PC-3 (cell line): ENCODE results near the gene OR10G8. TPM values are rescaled to one million over a fixed set of nuclear protein-coding genes. Genes with fewer than 3 reads are reported as not detected.

ENCODE experiments used
- ATAC-seq: fragments of 200-7000 bp; cut with Tn5 transposase; 2 replicates; pipeline ENCODE4 v1.9.1; 2020; ENCODE audit warnings: mild to moderate bottlenecking, moderate library complexity
- BruUV-seq: library from RNA; stranded (reverse); fragments of 400-500 nt; replicated peaks from 2 replicates; lab custom pipeline; 2021; lab: Mats Ljungman, UMichigan
- CTCF ChIA-PET: fragments of 300-600 bp; sonication (Branson Sonifier 250); formaldehyde crosslinking; loops from one replicate; lab custom pipeline; 2022; ENCODE audit warnings: antibody characterized with exemption; lab: Charles Lee
- POLR2A ChIA-PET: fragments of 300-600 bp; sonication (Branson Sonifier 250); formaldehyde crosslinking; loops from one replicate; lab custom pipeline; 2022; ENCODE audit warnings: antibody characterized with exemption; ENCODE audit not compliant: unreplicated experiment; lab: Charles Lee
- DNase-seq: peaks from one replicate; pipeline ENCODE4 v3.0.0-alpha.2; 2015
- H2AFZ ChIP-seq: fragments of 300-600 bp; sonication (generic); 2 replicates; pipeline ENCODE4 v1.6.0; 2016; ENCODE audit warnings: antibody characterized with exemption, low read length
- H3F3A ChIP-seq: fragments of 300-600 bp; sonication (generic); one replicate; pipeline ENCODE4 v1.6.0; 2017; ENCODE audit warnings: antibody characterized with exemption, low read length, control low read depth, mild to moderate bottlenecking; ENCODE audit not compliant: unreplicated experiment
- H3K27ac ChIP-seq: fragments of 300-600 bp; sonication (generic); 2 replicates; pipeline ENCODE4 v1.5.1; 2016; ENCODE audit warnings: mild to moderate bottlenecking, low read length
- H3K27me3 ChIP-seq: fragments of 300-600 bp; sonication (generic); 2 replicates; pipeline ENCODE4 v1.6.1; 2016; ENCODE audit warnings: low read length, mixed read lengths
- H3K36me3 ChIP-seq: fragments of 300-600 bp; sonication (generic); 2 replicates; pipeline ENCODE4 v1.6.1; 2016; ENCODE audit warnings: low read depth, mixed run types, low read length, mixed read lengths
- H3K4me1 ChIP-seq: fragments of 300-600 bp; sonication (generic); 2 replicates; pipeline ENCODE4 v1.5.1; 2016; ENCODE audit warnings: low read length; ENCODE audit not compliant: insufficient read depth
- H3K4me2 ChIP-seq: fragments of 300-600 bp; sonication (generic); 2 replicates; pipeline ENCODE4 v1.6.0; 2016; ENCODE audit warnings: low read length
- H3K4me3 ChIP-seq: fragments of 300-600 bp; sonication (generic); 2 replicates; pipeline ENCODE4 v1.5.1; 2016; ENCODE audit warnings: mild to moderate bottlenecking, low read length, mixed read lengths
- H3K79me2 ChIP-seq: fragments of 300-600 bp; sonication (generic); 2 replicates; pipeline ENCODE4 v1.6.1; 2017; ENCODE audit warnings: low read length, mixed read lengths
- H3K9ac ChIP-seq: fragments of 300-600 bp; sonication (generic); 2 replicates; pipeline ENCODE4 v1.6.0; 2016; ENCODE audit warnings: mild to moderate bottlenecking, low read length
- H3K9me2 ChIP-seq: fragments of 300-600 bp; sonication (generic); replicated peaks from 2 replicates; pipeline ENCODE4 v1.6.1; 2016; ENCODE audit warnings: mixed run types, low read length, mixed read lengths
- H3K9me3 ChIP-seq: fragments of 300-600 bp; sonication (generic); 2 replicates; pipeline ENCODE4 v1.6.1; 2016; ENCODE audit warnings: low read length, mixed read lengths
- H4K20me1 ChIP-seq: fragments of 300-600 bp; sonication (generic); 2 replicates; pipeline ENCODE4 v1.6.1; 2016; ENCODE audit warnings: low read length, mixed read lengths
- CTCF ChIP-seq: fragments of 300-600 bp; sonication (generic); conservative IDR thresholded peaks from 2 replicates; pipeline ENCODE4 v1.5.1; 2017; ENCODE audit warnings: antibody characterized with exemption, low read depth, mild to moderate bottlenecking, low read length
- EZH2 ChIP-seq: fragments of 300-600 bp; sonication (generic); IDR thresholded peaks from one replicate; pipeline ENCODE4 v1.6.1; 2017; ENCODE audit warnings: antibody characterized with exemption, mild to moderate bottlenecking, low read length; ENCODE audit not compliant: unreplicated experiment
- EZH2phosphoT487 ChIP-seq: fragments of 300-600 bp; sonication (generic); IDR thresholded peaks from 2 replicates; pipeline ENCODE4 v1.6.1; 2018; ENCODE audit warnings: mild to moderate bottlenecking, antibody characterized with exemption, low read length, borderline replicate concordance
- intact Hi-C: fragments of 100-400 bp; cut with micrococcal nuclease; formaldehyde crosslinking; loops from 2 replicates; pipeline ENCODE4 v1.9.0; 2023
- total RNA-seq: library from RNA; depleted of rRNA; stranded (reverse); fragments of >200 nt; gene quantifications from 2 replicates; pipeline ENCODE4 v1.2.3, GENCODE V29; 2014

Gene OR10G8
- total RNA-seq, 1 experiment from 2014 or later: not detected

- ChIA-PET POLR2A (no interaction called here), CTCF (no interaction called here)
- TF ChIP-seq CTCF (no peak), EZH2 (no peak), EZH2phosphoT487 (no peak)
- ATAC-seq (no peak), DNase-seq (no peak)
- Histone ChIP-seq H3K9ac (no peak overlapping the region), H3K4me1 (no peaks in the 10 kb centered on the region), H3K36me3 (no peaks in the 10 kb centered on the region), H3F3A (no peaks in the 10 kb centered on the region), H3K9me2 (no peaks in the 10 kb centered on the region), H2AFZ (no peak overlapping the region), H3K27me3 (peaks cover 57% of the 10 kb centered on the region), H3K79me2 (no peaks in the 10 kb centered on the region), H3K9me3 (no peaks in the 10 kb centered on the region), H4K20me1 (no peaks in the 10 kb centered on the region), H3K4me3 (no peak overlapping the region), H3K4me2 (no peak overlapping the region), H3K27ac (no peak overlapping the region)
- intact Hi-C loops: no loop called here
- BruUV-seq: no TSS peak
These were observed 42.1 kb downstream of the OR10G8 start for GRCh38 chr11:124068601-124069110.

- H3K4me3 ChIP-seq: peak overlapping the region; percentile 42; the same call in 1 of the 2 replicates
These were observed 43.1 kb downstream of the OR10G8 start for GRCh38 chr11:124069429-124070401.

More at GRCh38 chr11:124069429-124070401, 43.1 kb downstream of the OR10G8 start:
- BruUV-seq: no TSS peak
- H3K79me2 ChIP-seq: no peaks in the 10 kb centered on the region
- no peaks in the 10 kb centered on the region for H3F3A ChIP-seq
- H3K4me2 ChIP-seq: peak overlapping the region; percentile 72
- no peak overlapping the region for H3K27ac ChIP-seq
- no peaks in the 10 kb centered on the region for H3K36me3 ChIP-seq
- ChIA-PET CTCF (interaction anchor here (0.6 kb wide), 1 partner anchor 296 kb away, joined by 3 read pairs; no protein-coding TSS in a partner anchor), POLR2A (interaction anchor here (0.7 kb wide), 1 partner anchor 82 kb away, joined by 3 read pairs; no protein-coding TSS in a partner anchor)
- peak; percentile 63 for DNase-seq
- intact Hi-C loops: no loop called here
- no peak overlapping the region for H3K9ac ChIP-seq
- H3K27me3 ChIP-seq: peaks cover 62% of the 10 kb centered on the region
- no peaks in the 10 kb centered on the region for H3K9me2 ChIP-seq
- H3K9me3 ChIP-seq: no peaks in the 10 kb centered on the region
- ATAC-seq: peak; percentile 94
- TF ChIP-seq EZH2: no peak
- TF ChIP-seq CTCF: peak; percentile 84
- no peak for TF ChIP-seq EZH2phosphoT487
- peak overlapping the region; percentile 54; the same call in 1 of the 2 replicates for H2AFZ ChIP-seq
- no peaks in the 10 kb centered on the region for H4K20me1 ChIP-seq
- no peaks in the 10 kb centered on the region for H3K4me1 ChIP-seq
